DOHH2 (cell line): Measurements from ENCODE around the gene SH2D3A.

ENCODE experiments used
- EZH2phosphoT487 ChIP-seq: fragments of 200-600 bp; sonication (generic); IDR thresholded peaks from 2 replicates; pipeline ENCODE4 v1.6.1; 2017; ENCODE audit warnings: borderline replicate concordance, mild to moderate bottlenecking, antibody characterized with exemption, low read length, moderate library complexity, mixed read lengths
- TF ChIP-seq, protein P1 (sequence below): fragments of 200-600 bp; sonication (generic); IDR thresholded peaks from one replicate; pipeline ENCODE4 v1.5.1; 2014; ENCODE audit warnings: antibody characterized with exemption, mild to moderate bottlenecking, low read depth, low read length; ENCODE audit not compliant: poor library complexity, severe bottlenecking

DNA sequence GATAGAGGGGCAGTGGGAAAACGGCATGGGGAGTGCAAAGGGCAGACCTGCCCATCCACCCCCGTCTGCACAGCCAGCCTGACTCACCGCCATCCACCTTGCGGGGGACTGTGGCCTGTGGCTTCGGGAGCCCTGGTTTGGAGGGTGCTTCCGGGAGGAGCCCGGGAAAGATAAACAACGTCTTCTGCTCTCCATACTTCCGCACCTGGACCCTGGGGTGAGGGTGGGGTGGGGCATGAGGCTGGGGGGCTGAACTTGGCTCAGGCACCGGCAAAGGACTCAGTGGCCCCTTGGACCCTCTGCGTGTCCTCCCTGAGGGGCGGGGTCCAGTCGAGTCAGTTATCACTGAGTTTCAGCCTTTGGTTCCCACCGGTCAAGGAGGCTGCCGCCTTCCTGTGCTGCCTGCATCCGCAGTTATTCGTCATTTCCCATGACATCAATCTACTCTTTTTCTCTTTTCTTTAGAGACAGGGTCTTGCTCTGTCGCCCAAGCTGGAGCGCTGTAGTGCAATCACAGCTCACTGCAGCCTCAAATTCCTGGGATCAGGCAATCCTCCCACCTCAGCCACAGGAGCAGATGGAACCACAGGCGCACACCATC is 33.0 kb downstream of the SH2D3A start:
- TF ChIP-seq, protein P1, sequence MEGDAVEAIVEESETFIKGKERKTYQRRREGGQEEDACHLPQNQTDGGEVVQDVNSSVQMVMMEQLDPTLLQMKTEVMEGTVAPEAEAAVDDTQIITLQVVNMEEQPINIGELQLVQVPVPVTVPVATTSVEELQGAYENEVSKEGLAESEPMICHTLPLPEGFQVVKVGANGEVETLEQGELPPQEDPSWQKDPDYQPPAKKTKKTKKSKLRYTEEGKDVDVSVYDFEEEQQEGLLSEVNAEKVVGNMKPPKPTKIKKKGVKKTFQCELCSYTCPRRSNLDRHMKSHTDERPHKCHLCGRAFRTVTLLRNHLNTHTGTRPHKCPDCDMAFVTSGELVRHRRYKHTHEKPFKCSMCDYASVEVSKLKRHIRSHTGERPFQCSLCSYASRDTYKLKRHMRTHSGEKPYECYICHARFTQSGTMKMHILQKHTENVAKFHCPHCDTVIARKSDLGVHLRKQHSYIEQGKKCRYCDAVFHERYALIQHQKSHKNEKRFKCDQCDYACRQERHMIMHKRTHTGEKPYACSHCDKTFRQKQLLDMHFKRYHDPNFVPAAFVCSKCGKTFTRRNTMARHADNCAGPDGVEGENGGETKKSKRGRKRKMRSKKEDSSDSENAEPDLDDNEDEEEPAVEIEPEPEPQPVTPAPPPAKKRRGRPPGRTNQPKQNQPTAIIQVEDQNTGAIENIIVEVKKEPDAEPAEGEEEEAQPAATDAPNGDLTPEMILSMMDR: no peak
- no peak for TF ChIP-seq EZH2phosphoT487
